NT2/D1 (cell line): Measurements from ENCODE around the gene SERAC1.

Source experiments
- DNase-seq: peaks from one replicate; pipeline ENCODE4 v3.0.0-alpha.2; 2011; ENCODE audit warnings: low read depth, low spot score
- H3K27me3 ChIP-seq: 2 replicates; pipeline ENCODE4 v1.6.0; 2011; ENCODE audit warnings: mild to moderate bottlenecking; ENCODE audit not compliant: insufficient read length, insufficient read depth
- H3K36me3 ChIP-seq: 2 replicates; pipeline ENCODE4 v1.6.1; 2011; ENCODE audit warnings: mild to moderate bottlenecking, low read length, mixed read lengths; ENCODE audit not compliant: insufficient read depth, insufficient read length
- H3K4me1 ChIP-seq: 2 replicates; pipeline ENCODE4 v1.5.1; 2011; ENCODE audit not compliant: insufficient read depth, insufficient read length
- H3K4me3 ChIP-seq: 2 replicates; pipeline ENCODE4 v1.5.1; 2011; ENCODE audit warnings: low read depth; ENCODE audit not compliant: insufficient read length
- H3K9ac ChIP-seq: 2 replicates; pipeline ENCODE4 v1.6.0; 2011; ENCODE audit warnings: low read depth; ENCODE audit not compliant: insufficient read length
- H3K9me3 ChIP-seq: 2 replicates; pipeline ENCODE4 v1.5.1; 2011; ENCODE audit warnings: mild to moderate bottlenecking, low read length; ENCODE audit not compliant: insufficient read depth
- SUZ12 ChIP-seq: IDR thresholded peaks from 2 replicates; pipeline ENCODE4 v1.6.1; 2011; ENCODE audit not compliant: insufficient read length, insufficient read depth; ENCODE audit errors: extremely low read depth
- YY1 ChIP-seq: IDR thresholded peaks from 2 replicates; pipeline ENCODE4 v1.6.1; 2011; ENCODE audit not compliant: insufficient read length, insufficient read depth
- ZNF274 ChIP-seq: IDR thresholded peaks from 2 replicates; pipeline ENCODE4 v1.6.1; 2011; ENCODE audit warnings: mild to moderate bottlenecking, low read depth, low read length

The SERAC1 gene

GRCh38 chr6:158115508-158115907 is 52.6 kb downstream of the SERAC1 start:
- DNase-seq: no peak
- Histone ChIP-seq H3K4me1 (no peaks in the 10 kb centered on the region), H3K4me3 (no peak overlapping the region), H3K9me3 (no peaks in the 10 kb centered on the region), H3K36me3 (peaks cover 30% of the 10 kb centered on the region), H3K9ac (no peak overlapping the region), H3K27me3 (no peaks in the 10 kb centered on the region)
- TF ChIP-seq SUZ12 (no peak), YY1 (no peak), ZNF274 (no peak)

GRCh38 chr6:158115102-158115501 is 53.0 kb downstream of the SERAC1 start:
- Histone ChIP-seq H3K4me1 (no peaks in the 10 kb centered on the region), H3K9me3 (no peaks in the 10 kb centered on the region), H3K9ac (no peak overlapping the region), H3K4me3 (no peak overlapping the region), H3K27me3 (no peaks in the 10 kb centered on the region), H3K36me3 (peaks cover 26% of the 10 kb centered on the region)
- TF ChIP-seq SUZ12 (no peak), ZNF274 (no peak), YY1 (no peak)
- no peak for DNase-seq

GRCh38 chr6:158113802-158114201 is 54.3 kb downstream of the SERAC1 start:
- no peak for DNase-seq
- Histone ChIP-seq H3K36me3 (peaks cover 23% of the 10 kb centered on the region), H3K9ac (no peak overlapping the region), H3K4me3 (no peak overlapping the region), H3K4me1 (no peaks in the 10 kb centered on the region), H3K9me3 (no peaks in the 10 kb centered on the region), H3K27me3 (no peaks in the 10 kb centered on the region)
- TF ChIP-seq SUZ12 (no peak), ZNF274 (no peak), YY1 (no peak)

- TF ChIP-seq ZNF274 (no peak), SUZ12 (no peak), YY1 (no peak)
- DNase-seq: no peak
- Histone ChIP-seq H3K9ac (no peak overlapping the region), H3K9me3 (no peaks in the 10 kb centered on the region), H3K36me3 (peaks cover 16% of the 10 kb centered on the region), H3K27me3 (no peaks in the 10 kb centered on the region), H3K4me1 (no peaks in the 10 kb centered on the region), H3K4me3 (no peak overlapping the region)
Observed at GRCh38 chr6:158111987-158112386, 56.1 kb downstream of the SERAC1 start.

- no peaks in the 10 kb centered on the region for H3K4me1 ChIP-seq
- DNase-seq: no peak
- peaks cover 15% of the 10 kb centered on the region for H3K36me3 ChIP-seq
- H3K27me3 ChIP-seq: no peaks in the 10 kb centered on the region
- TF ChIP-seq ZNF274 (no peak), YY1 (no peak), SUZ12 (no peak)
- H3K9me3 ChIP-seq: no peaks in the 10 kb centered on the region
- no peak overlapping the region for H3K4me3 ChIP-seq
- no peak overlapping the region for H3K9ac ChIP-seq
Observed at GRCh38 chr6:158110986-158111385, 57.1 kb downstream of the SERAC1 start.

GRCh38 chr6:158109748-158110147 is 58.3 kb downstream of the SERAC1 start:
- Histone ChIP-seq H3K9me3 (no peaks in the 10 kb centered on the region), H3K27me3 (no peaks in the 10 kb centered on the region), H3K9ac (no peak overlapping the region), H3K4me1 (no peaks in the 10 kb centered on the region), H3K4me3 (no peak overlapping the region), H3K36me3 (peaks cover 5% of the 10 kb centered on the region)
- DNase-seq: no peak
- TF ChIP-seq YY1: no peak
- no peak for TF ChIP-seq SUZ12

GRCh38 chr6:158104696-158105095 is 63.4 kb downstream of the SERAC1 start:
- DNase-seq: no peak
- no peak overlapping the region for H3K9ac ChIP-seq
- no peaks in the 10 kb centered on the region for H3K36me3 ChIP-seq
- no peaks in the 10 kb centered on the region for H3K4me1 ChIP-seq
- TF ChIP-seq ZNF274: no peak
- TF ChIP-seq YY1: no peak
- TF ChIP-seq SUZ12: no peak
- H3K9me3 ChIP-seq: no peaks in the 10 kb centered on the region
- H3K4me3 ChIP-seq: no peak overlapping the region
- H3K27me3 ChIP-seq: no peaks in the 10 kb centered on the region

- no peak overlapping the region for H3K9ac ChIP-seq
- no peak for DNase-seq
- H3K36me3 ChIP-seq: no peaks in the 10 kb centered on the region
- no peaks in the 10 kb centered on the region for H3K27me3 ChIP-seq
- no peaks in the 10 kb centered on the region for H3K9me3 ChIP-seq
- no peaks in the 10 kb centered on the region for H3K4me1 ChIP-seq
- TF ChIP-seq YY1 (no peak), ZNF274 (no peak), SUZ12 (no peak)
- no peak overlapping the region for H3K4me3 ChIP-seq
Observed at GRCh38 chr6:158103228-158103627, 64.8 kb downstream of the SERAC1 start.
